RCC 7860 (cell line): ENCODE data around the gene AKT3.

Experiments used
- DNase-seq: peaks from one replicate; pipeline ENCODE4 v3.0.0-alpha.2; 2015; ENCODE audit warnings: low spot score
- FAIRE-seq: peaks from 2 replicates; lab custom pipeline; 2012; peaks lifted over from hg19 to GRCh38; lab: Jason Lieb, UNC

Gene AKT3

GRCh38 chr1:243735457-243735856 lies 114.6 kb downstream of the AKT3 start:
- FAIRE-seq (no peak), DNase-seq (no peak)

- no peak for FAIRE-seq
- no peak for DNase-seq
Observed at GRCh38 chr1:243734308-243734695, 115.7 kb downstream of the AKT3 start.

GRCh38 chr1:243733670-243734307 lies 116.3 kb downstream of the AKT3 start:
- no peak for DNase-seq
- no peak for FAIRE-seq

GRCh38 chr1:243732637-243733036 lies 117.4 kb downstream of the AKT3 start:
- FAIRE-seq (no peak), DNase-seq (no peak)

GRCh38 chr1:243731974-243732625 lies 117.9 kb downstream of the AKT3 start:
- DNase-seq (peak; percentile 35), FAIRE-seq (peak; percentile 10)

GRCh38 chr1:243731301-243731891 lies 118.6 kb downstream of the AKT3 start:
- FAIRE-seq (no peak), DNase-seq (no peak)

GRCh38 chr1:243730487-243731150 lies 119.4 kb downstream of the AKT3 start:
- DNase-seq: no peak
- no peak for FAIRE-seq

- DNase-seq (no peak), FAIRE-seq (no peak)
Observed at GRCh38 chr1:243729956-243730355, 120.1 kb downstream of the AKT3 start.

GRCh38 chr1:243727503-243728203 lies 122.4 kb downstream of the AKT3 start:
- DNase-seq (no peak), FAIRE-seq (no peak)

- FAIRE-seq: no peak
- DNase-seq: no peak
Observed at GRCh38 chr1:243726806-243727502, 123.1 kb downstream of the AKT3 start.

- FAIRE-seq: no peak
- DNase-seq: no peak
Observed at GRCh38 chr1:243725846-243726245, 124.2 kb downstream of the AKT3 start.

- FAIRE-seq: no peak
Observed at GRCh38 chr1:243725075-243725474, 125.0 kb downstream of the AKT3 start.

GRCh38 chr1:243723458-243724043 lies 126.5 kb downstream of the AKT3 start:
- DNase-seq (no peak), FAIRE-seq (no peak)

More at GRCh38 chr1:243725075-243725474, 125.0 kb downstream of the AKT3 start:
- no peak for DNase-seq

- DNase-seq: no peak
- FAIRE-seq: no peak
Observed at GRCh38 chr1:243723050-243723449, 127.0 kb downstream of the AKT3 start.

- no peak for DNase-seq
- FAIRE-seq: no peak
Observed at GRCh38 chr1:243719476-243719875, 130.6 kb downstream of the AKT3 start.

GRCh38 chr1:243718893-243719292 lies 131.2 kb downstream of the AKT3 start:
- DNase-seq (peak; percentile 74), FAIRE-seq (peak; percentile 72)

GRCh38 chr1:243718022-243718421 lies 132.0 kb downstream of the AKT3 start:
- no peak for DNase-seq
- FAIRE-seq: no peak

- DNase-seq: no peak
- no peak for FAIRE-seq
Observed at GRCh38 chr1:243716906-243717305, 133.1 kb downstream of the AKT3 start.

- FAIRE-seq (no peak), DNase-seq (no peak)
Observed at GRCh38 chr1:243715285-243715684, 134.8 kb downstream of the AKT3 start.
